NCI-H510A (cell line): Measurements from ENCODE around the gene CCDC50.

ENCODE experiments used
- DNase-seq: peaks from one replicate; lab custom pipeline; 2025; lab: John Stamatoyannopoulos, UW

CCDC50 gene

GRCh38 chr3:191328962-191329653 lies at the start of gene CCDC50:
CCDC50 (plus strand) TSS chr3:191329394; CDS start chr3:191329675, 281 bp downstream.
- peak; percentile 71 for DNase-seq

DNA sequence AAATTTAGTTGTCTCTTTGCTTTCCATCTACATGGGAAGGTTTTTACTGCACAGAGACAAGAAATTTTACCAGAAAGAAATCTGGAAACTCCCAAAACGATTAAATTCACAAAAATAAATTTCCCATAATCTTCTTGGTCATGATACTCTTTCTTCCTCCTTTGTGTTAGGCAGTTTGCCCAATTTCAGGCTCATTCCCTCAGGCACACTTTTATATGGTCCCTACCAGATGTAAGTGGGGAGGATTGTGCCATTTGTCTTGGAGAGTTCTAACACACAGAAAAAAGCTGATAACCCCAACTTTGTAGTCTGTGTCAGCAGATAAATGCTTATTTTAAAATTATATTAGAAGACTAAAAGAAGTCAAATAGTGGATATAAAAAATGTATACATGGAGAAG lies 49.1 kb upstream of the CCDC50 start:
- DNase-seq: no peak

- no peak for DNase-seq
Measured at GRCh38 chr3:191280882-191281281, 48.3 kb upstream of the CCDC50 start.

DNA sequence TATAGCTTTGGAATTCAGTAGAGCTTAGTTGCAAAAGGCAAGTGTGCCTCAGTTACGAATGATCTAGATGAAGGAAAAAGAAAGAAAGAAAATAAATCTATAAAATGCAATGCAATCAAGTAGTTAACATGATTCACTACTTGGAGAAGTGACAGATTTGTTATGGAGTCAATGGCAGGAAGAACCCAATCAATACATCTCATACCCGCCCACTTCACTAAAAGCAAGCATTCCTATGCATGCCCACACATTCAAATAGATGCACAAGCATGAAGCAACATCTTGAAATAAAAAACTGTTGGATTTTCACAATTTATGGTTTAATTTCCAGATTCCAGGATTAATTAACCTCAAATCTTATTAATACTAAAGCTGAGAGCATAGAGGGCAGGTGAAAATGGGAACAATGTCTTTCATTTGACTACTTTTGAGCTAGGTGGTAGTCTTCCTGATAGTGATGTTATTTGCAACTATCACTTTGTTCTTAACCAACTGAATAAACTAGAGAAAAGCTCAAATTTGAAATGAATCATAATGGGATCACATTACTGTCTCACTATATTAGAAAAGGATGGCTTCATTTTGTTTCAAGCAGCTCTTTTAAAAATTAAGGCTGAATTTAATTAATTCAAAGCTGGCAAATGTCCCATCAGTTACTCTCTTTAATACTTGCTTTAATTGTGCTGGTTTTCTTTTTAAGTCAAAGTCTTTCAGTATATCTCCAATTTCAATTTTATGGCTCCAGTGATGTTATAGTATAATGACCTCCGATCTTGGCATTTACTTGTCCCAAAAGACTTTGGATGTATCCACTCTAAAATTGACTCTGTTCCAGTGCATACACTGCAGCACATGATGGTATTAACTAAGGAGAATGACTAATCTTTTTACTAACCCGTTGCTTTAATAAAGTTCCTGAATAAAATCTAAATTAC lies 46.7 kb upstream of the CCDC50 start:
- DNase-seq: no peak

- DNase-seq: no peak
Measured at GRCh38 chr3:191283400-191283799, 45.8 kb upstream of the CCDC50 start.

- no peak for DNase-seq
Measured at GRCh38 chr3:191290311-191291025, 38.7 kb upstream of the CCDC50 start.

DNA sequence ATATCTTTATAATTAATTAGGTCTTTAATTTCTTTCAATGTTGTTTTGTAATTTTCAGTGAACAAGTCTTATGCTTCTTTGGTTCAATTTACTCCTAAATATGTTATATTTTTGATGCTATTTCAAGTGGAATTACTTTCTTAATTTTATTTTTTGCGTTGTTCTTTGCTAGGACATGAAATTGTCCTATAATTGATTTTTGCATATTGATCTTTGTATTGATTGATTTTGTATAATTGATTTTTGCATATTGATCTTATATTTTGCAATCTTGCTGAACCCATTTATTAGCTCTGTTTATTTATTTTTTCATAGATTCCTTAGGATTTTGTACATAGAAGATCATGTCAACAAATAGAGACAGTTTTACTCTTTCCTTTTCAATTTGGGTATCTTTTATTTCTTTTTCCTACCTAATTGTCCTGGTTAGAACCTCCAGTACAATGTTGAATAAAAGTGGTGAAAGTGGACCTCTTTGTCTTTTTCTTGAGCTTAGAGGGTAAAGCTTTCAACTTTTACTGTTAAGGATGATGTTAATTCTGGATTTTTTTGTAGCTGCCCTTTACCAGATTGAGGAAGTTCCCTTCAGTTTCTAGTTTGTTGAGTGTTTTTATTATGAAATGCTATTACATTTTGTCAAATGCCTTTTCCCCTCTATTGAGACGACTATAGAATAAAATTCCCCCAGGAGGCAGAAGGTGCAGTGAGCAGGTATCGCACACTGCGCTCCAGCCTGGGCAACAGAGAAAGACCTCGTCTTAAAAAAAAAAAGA lies 36.8 kb upstream of the CCDC50 start:
- DNase-seq: no peak

DNA sequence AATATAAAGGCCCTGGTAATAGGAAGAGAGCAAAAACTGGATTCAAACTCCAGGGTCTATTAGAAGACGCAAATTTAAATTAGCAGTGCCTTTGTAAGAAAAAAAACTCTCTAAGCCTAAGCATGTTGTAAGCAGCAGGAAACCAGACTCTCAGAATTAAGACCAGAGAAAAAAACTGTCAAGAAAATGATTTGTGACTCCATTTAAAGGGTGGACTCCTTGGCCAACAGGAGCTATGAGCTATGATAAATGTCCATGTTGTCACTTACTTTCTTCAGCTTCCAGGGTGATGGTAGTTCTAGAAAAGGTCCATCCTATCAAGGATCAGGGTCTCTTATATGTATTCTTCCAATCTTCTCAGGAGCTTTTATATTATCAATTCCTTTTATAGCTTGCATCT lies 34.9 kb upstream of the CCDC50 start:
- no peak for DNase-seq

DNA sequence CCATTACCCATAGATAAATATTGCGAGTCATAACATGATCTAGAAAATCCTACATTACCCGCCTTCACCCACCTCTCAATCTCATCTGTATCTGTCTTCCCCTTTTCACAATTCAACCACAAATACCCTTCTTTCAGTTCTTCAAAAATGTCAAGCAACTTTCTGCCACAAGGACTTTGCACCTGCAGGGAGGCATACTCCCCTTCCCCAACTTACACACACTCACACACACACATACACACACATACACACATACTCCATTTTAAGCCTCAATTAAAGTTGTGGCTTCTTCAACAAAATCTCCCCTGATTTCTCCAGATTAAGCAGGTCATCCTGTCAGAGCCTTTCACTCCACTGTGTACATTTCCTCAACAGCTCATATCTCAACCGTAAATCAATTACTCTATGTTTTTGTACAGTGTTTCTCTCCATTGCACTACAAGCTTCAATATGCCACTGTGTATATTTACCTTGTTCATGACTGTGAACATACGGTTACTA lies 33.1 kb upstream of the CCDC50 start:
- DNase-seq: no peak

DNA sequence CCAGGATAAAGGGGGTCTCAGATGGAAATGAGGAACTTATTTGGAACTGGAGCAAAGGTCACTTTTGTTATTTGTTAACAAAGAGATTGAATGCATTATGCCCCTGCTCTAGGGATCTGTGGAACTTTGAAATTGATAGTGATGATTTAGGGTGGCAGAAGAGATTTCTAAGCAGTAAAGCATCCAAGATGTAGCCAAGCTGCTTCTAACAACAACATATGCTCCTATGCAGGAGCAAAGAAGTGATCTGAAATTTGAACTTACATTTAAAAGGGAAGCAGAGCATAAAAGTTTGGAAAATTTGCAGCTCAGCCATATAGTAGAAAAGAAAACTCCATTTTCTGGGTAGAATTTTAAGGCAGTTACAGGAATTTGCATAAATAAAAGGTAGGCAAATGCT lies 30.3 kb upstream of the CCDC50 start:
- DNase-seq: no peak

DNA sequence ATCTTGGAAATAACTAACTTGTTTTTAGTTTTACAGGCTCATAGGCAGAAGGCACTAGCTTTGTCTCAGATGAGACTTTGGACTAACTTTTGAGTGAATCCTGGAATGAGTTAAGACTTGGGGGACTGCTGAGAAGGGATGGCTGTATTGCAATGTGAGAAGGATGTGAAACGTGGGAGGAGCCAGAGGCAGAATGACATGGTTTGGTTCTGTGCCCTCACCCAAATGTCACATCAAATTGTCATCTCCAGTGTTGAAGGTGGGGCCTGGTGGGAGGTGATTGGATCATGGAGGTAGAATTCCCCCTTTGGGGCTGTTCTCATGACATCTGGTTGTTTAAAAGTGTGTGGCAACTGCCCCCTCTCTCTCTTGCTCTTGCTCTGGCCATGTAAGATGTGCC lies 28.8 kb upstream of the CCDC50 start:
- no peak for DNase-seq

DNA sequence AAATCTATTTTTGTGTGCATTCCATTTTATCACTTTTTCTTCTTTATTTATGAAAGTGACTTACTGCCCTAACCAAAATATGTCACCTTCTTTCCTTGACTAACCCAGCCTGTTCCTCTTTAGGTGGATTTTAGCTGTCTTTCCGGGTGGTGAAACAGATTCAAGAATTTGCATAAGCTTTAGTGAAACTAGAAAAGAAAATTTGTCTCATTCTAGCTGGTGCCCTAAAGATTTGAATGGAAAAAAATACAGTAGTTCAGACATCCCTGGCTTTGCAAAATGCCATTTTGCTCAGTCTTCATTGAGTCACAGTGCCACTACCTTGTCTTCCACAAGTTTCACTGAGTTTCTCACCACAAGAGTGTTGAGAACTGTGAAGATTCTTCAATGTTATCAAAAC lies 28.2 kb upstream of the CCDC50 start:
- DNase-seq: no peak

GRCh38 chr3:191301782-191302411 lies 27.3 kb upstream of the CCDC50 start:
- DNase-seq: no peak

GRCh38 chr3:191302451-191302850 lies 26.7 kb upstream of the CCDC50 start:
- DNase-seq: no peak

- no peak for DNase-seq
Measured at GRCh38 chr3:191303596-191303995, 25.6 kb upstream of the CCDC50 start.

DNA sequence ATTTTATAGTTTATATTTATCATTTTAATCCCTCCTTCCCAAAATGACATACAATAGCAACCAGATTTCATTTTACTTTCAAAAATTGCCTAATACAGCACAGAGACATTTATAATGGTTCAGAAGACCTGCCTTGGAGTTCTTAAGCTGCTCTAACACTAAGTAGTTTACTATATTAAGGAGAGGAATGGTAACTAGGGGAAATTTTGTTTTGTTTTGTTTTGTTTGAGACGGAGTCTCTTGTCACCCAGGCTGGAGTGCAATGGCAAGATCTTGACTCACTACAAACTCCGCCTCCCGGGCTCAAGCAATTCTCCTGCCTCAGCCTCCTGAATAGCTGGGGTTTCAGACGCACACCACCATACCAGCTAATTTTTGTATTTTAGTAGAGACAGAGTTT lies 22.8 kb upstream of the CCDC50 start:
- DNase-seq: no peak

GRCh38 chr3:191307341-191307740 lies 21.9 kb upstream of the CCDC50 start:
- no peak for DNase-seq

DNA sequence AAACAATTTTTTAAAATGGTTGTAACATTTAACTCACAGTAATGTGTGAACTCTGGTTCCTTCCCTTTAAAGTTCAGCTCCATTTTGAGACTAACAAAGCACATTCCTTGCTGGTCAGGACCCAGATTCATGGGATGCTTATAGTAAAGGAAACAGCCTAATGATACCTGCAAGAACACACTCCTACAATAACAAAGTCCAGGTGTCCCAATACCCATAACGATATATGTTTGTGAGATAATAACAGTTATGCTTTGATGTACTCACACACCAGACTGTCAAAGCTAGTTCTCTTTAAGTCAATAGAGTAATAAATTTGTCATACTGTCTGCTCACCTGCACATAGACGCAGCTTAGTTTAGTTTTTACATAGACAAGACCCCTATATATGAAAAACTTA lies 15.9 kb upstream of the CCDC50 start:
- DNase-seq: no peak

DNA sequence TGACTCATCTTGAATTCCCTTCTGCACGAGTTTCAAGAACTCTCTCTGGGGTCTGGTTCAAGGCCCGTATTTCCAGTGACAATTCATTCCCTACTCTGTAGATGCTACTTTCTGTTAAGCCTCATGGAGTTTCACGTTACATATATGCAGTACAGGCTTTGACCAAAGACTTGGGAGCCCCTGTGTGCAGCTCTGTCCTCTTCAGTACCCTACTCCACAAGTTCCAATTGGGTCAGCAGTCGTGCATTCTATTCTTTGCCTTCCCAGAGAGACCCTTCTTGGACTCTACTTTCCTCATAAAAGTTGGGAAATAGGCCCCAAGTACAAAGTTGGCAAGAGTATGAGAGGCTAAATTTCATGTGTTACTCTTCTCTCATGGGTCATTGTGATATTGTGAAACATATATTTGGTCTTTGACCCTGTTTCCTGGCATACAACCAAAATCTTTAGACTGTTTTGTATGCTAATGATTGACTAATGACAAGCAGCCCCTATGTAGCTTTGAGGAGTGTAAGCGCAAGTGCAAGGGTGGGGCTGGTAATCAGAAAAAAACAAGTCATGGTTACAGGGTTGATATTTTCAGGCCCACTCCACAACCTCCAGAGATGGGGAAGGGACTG lies 15.0 kb upstream of the CCDC50 start:
- DNase-seq: no peak

GRCh38 chr3:191316876-191317603 lies 12.2 kb upstream of the CCDC50 start:
- DNase-seq: no peak
